Endothelial cell (in vitro differentiated cells): ENCODE measurements around the gene GALK2. TPM values are rescaled to one million over a fixed set of nuclear protein-coding genes. Genes with fewer than 3 reads are reported as not detected.

Experiments used
- DNase-seq: peaks from one replicate; pipeline ENCODE4 v3.0.0; 2021; ENCODE audit warnings: low spot score
- H3K27ac Mint-ChIP-seq: one replicate; pipeline ENCODE4 v1.8.0; 2021; ENCODE audit warnings: mixed read lengths, inconsistent platforms; ENCODE audit not compliant: unreplicated experiment
- H3K27me3 Mint-ChIP-seq: one replicate; pipeline ENCODE4 v1.8.0; 2021; ENCODE audit warnings: mild to moderate bottlenecking, moderate library complexity, mixed read lengths, inconsistent platforms; ENCODE audit not compliant: unreplicated experiment
- H3K36me3 Mint-ChIP-seq: one replicate; pipeline ENCODE4 v1.8.0; 2021; ENCODE audit warnings: mild to moderate bottlenecking, low read depth, mixed read lengths, inconsistent platforms; ENCODE audit not compliant: unreplicated experiment
- H3K4me1 Mint-ChIP-seq: one replicate; pipeline ENCODE4 v1.8.0; 2021; ENCODE audit warnings: mild to moderate bottlenecking, mixed read lengths, inconsistent platforms; ENCODE audit not compliant: unreplicated experiment
- H3K4me3 Mint-ChIP-seq: one replicate; pipeline ENCODE4 v1.8.0; 2021; ENCODE audit warnings: mild to moderate bottlenecking, mixed read lengths, inconsistent platforms; ENCODE audit not compliant: unreplicated experiment
- H3K9me3 Mint-ChIP-seq: one replicate; pipeline ENCODE4 v1.8.0; 2021; ENCODE audit warnings: mixed read lengths, inconsistent platforms; ENCODE audit not compliant: unreplicated experiment
- CTCF ChIP-seq: fragments of 200-600 bp; sonication (generic); IDR thresholded peaks from one replicate; pipeline ENCODE4 v1.5.0; 2021; ENCODE audit warnings: antibody characterized with exemption; ENCODE audit not compliant: unreplicated experiment
- total RNA-seq: library from RNA; stranded (reverse); fragmentation: NEBNext Ultra II Directional; extraction: Animal tissue kit (Norgen Biotek cat#: 25700); gene quantifications from one replicate; pipeline ENCODE4 v1.2.1, GENCODE V29; 2021; ENCODE audit not compliant: unreplicated experiment

The GALK2 gene
- total RNA-seq, 1 donor from 2014 or later, result 25.7 TPM

GRCh38 chr15:49229922-49230321 is 59.9 kb downstream of the GALK2 start:
- H3K4me1 Mint-ChIP-seq, result peaks cover 6% of the 10 kb centered on the region
- TF ChIP-seq CTCF, result no peak
- H3K9me3 Mint-ChIP-seq, result no peaks in the 10 kb centered on the region
- H3K27me3 Mint-ChIP-seq, result peaks cover 4% of the 10 kb centered on the region
- no peak for DNase-seq
- H3K27ac Mint-ChIP-seq, result no peak overlapping the region
- H3K36me3 Mint-ChIP-seq, result peaks cover 29% of the 10 kb centered on the region
- no peak overlapping the region for H3K4me3 Mint-ChIP-seq

- Mint-ChIP-seq H3K4me1 (peaks cover 13% of the 10 kb centered on the region), H3K27me3 (peaks cover 4% of the 10 kb centered on the region), H3K36me3 (peaks cover 29% of the 10 kb centered on the region), H3K4me3 (no peak overlapping the region), H3K27ac (no peak overlapping the region), H3K9me3 (no peaks in the 10 kb centered on the region)
- no peak for DNase-seq
- TF ChIP-seq CTCF, result no peak
Observed at GRCh38 chr15:49232236-49232806, 62.3 kb downstream of the GALK2 start.

- Mint-ChIP-seq H3K4me1 (peaks cover 11% of the 10 kb centered on the region), H3K9me3 (no peaks in the 10 kb centered on the region), H3K4me3 (no peak overlapping the region), H3K27me3 (no peaks in the 10 kb centered on the region), H3K36me3 (peaks cover 18% of the 10 kb centered on the region), H3K27ac (no peak overlapping the region)
- DNase-seq, result peak; percentile 64
- TF ChIP-seq CTCF, result peak; percentile 70
Observed at GRCh38 chr15:49235446-49236124, 65.5 kb downstream of the GALK2 start.

- Mint-ChIP-seq H3K9me3 (no peaks in the 10 kb centered on the region), H3K36me3 (peaks cover 9% of the 10 kb centered on the region), H3K4me3 (no peak overlapping the region), H3K27me3 (no peaks in the 10 kb centered on the region), H3K27ac (no peak overlapping the region), H3K4me1 (peaks cover 11% of the 10 kb centered on the region)
- DNase-seq, result no peak
- no peak for TF ChIP-seq CTCF
Observed at GRCh38 chr15:49236869-49237268, 66.8 kb downstream of the GALK2 start.

GRCh38 chr15:49238342-49238741 is 68.3 kb downstream of the GALK2 start:
- no peak overlapping the region for H3K4me3 Mint-ChIP-seq
- peaks cover under 1% of the 10 kb centered on the region for H3K36me3 Mint-ChIP-seq
- DNase-seq, result no peak
- H3K4me1 Mint-ChIP-seq, result peaks cover 11% of the 10 kb centered on the region
- no peak for TF ChIP-seq CTCF
- H3K9me3 Mint-ChIP-seq, result no peaks in the 10 kb centered on the region
- H3K27ac Mint-ChIP-seq, result no peak overlapping the region
- H3K27me3 Mint-ChIP-seq, result no peaks in the 10 kb centered on the region
